ENCODE measurements around the gene PCNX3.

GRCh38 chr11:65624931-65625627, 9.5 kb downstream of the PCNX3 start:
- TF ChIP-seq CTCF (IDR thresholded peaks at IDR 0.05) (no peak), ZFX (IDR thresholded peaks at IDR 0.05; ENCODE audit: borderline replicate concordance) (no peak)

Data from 22Rv1 (cell line).